Measurements from ENCODE around the gene PTPDC1.

- TF ChIP-seq CTCF (IDR thresholded peaks at IDR 0.05): no peak
- TF ChIP-seq POLR2AphosphoS5 (IDR thresholded peaks at IDR 0.05; ENCODE audit: insufficient read depth in 1 of 2, low read depth in 1 of 2): no peak
- TF ChIP-seq POLR2A (IDR thresholded peaks at IDR 0.05): no peak
These were observed 27.8 kb upstream of the PTPDC1 start for GRCh38 chr9:94056442-94056974.
